Measurements from ENCODE around the gene EPB41L3.

DNA sequence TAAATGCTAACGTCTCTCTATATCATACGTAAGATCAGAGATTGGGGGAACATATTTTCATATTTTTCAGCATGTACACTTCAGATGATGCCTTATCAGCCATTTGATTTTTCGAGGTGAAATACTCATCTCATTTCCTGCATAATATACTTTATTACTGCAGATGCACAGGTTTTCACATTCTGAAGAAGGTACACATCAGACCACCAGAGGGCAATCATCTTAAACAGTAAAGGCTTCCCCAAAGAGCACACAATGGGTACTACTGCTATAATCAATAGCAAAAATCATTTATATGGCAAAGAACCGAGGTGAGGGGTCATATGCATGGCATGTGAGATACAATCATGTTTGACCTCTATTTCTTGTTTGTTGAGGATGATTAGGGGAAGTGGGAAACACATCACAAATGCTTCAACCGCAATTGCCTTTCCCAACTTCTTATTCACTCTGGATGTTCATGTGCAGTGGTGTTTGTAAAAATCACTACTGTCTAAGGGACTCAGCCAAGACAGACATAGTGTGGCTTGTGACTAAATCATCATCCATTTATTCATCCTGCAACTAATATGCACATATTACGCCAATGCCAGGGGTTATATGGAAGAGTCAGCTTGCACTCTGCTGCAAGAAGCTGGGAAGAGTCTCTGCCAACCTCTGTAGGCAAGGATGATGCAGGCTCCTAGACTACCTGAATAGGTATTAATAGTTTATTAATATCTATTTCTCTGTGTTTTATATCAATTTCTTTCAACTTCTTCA is 118.7 kb downstream of the EPB41L3 start:
- TF ChIP-seq, protein P1, sequence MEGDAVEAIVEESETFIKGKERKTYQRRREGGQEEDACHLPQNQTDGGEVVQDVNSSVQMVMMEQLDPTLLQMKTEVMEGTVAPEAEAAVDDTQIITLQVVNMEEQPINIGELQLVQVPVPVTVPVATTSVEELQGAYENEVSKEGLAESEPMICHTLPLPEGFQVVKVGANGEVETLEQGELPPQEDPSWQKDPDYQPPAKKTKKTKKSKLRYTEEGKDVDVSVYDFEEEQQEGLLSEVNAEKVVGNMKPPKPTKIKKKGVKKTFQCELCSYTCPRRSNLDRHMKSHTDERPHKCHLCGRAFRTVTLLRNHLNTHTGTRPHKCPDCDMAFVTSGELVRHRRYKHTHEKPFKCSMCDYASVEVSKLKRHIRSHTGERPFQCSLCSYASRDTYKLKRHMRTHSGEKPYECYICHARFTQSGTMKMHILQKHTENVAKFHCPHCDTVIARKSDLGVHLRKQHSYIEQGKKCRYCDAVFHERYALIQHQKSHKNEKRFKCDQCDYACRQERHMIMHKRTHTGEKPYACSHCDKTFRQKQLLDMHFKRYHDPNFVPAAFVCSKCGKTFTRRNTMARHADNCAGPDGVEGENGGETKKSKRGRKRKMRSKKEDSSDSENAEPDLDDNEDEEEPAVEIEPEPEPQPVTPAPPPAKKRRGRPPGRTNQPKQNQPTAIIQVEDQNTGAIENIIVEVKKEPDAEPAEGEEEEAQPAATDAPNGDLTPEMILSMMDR (IDR thresholded peaks at IDR 0.05), result peak; percentile 9 to 37 (median 31)
- no peak for TF ChIP-seq EP300 (IDR thresholded peaks at IDR 0.05)

All from esophagus muscularis mucosa (tissue), 3 donors.